Measurements from ENCODE around the gene AFG3L2. TPM values are rescaled to one million over a fixed set of nuclear protein-coding genes. Genes with fewer than 3 reads are reported as not detected.

The AFG3L2 gene
- total and polyA plus RNA-seq, 2 experiments from 2014 or later: 44.1 to 60.8 TPM

DNA sequence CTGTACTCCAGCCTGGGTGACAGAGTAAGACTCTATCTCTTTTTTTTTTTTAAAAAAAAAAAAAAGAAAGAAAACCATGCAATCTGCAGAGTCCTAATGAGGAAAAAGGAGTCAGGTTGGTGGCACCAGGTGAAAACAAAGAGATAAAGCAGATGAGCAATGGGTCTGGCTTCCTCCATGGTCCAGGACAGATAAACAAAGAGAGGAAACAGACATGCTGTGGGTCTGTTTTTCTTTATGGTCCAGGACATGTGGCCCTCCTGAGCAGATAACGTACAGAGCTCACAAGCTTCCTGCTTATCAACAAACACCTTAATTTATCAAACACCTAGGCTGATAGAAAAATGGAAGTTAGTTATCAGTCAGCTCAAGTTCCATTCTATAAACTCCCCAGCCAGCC, 93.4 kb downstream of the AFG3L2 start:
- no peak overlapping the region for H3K27ac ChIP-seq
- WGBS (ENCODE audit: low lambda C conversion rate, missing lambda C conversion rate): 20% methylated on average over 1 of the region's 1 CpG

GRCh38 chr18:12283256-12283655, 93.8 kb downstream of the AFG3L2 start:
- no peak for DNase-seq (ENCODE audit: low spot score)
- Histone ChIP-seq H3K4me3 (no peak overlapping the region), H3K79me2 (no peaks in the 10 kb centered on the region), H2AFZ (no peak overlapping the region), H3K27me3 (peaks cover 3% of the 10 kb centered on the region), H3K36me3 (replicated peaks; ENCODE audit: insufficient read depth, low read depth) (no peaks in the 10 kb centered on the region), H3K9me3 (ENCODE audit: low read depth) (no peaks in the 10 kb centered on the region), H3K4me1 (ENCODE audit: insufficient read depth) (peaks cover 21% of the 10 kb centered on the region), H3K4me2 (no peak overlapping the region), H3K9me2 (replicated peaks; ENCODE audit: insufficient read depth) (no peaks in the 10 kb centered on the region), H3K27ac (no peak overlapping the region), H4K20me1 (ENCODE audit: insufficient read depth, poor library complexity, severe bottlenecking) (no peaks in the 10 kb centered on the region)
- TF ChIP-seq CTCF (IDR thresholded peaks at IDR 0.05; ENCODE audit: poor library complexity) (no peak), EZH2 (IDR thresholded peaks at IDR 0.05; ENCODE audit: borderline replicate concordance) (no peak), EZH2phosphoT487 (IDR thresholded peaks at IDR 0.05; ENCODE audit: low read depth, severe bottlenecking, unreplicated experiment) (no peak)
- 58% methylated on average over 6 of the region's 6 CpGs for WGBS (ENCODE audit: low lambda C conversion rate, missing lambda C conversion rate)

More for the DNA sequence above, 93.4 kb downstream of the AFG3L2 start:
- Histone ChIP-seq H3K9me2 (replicated peaks; ENCODE audit: insufficient read depth) (no peaks in the 10 kb centered on the region), H3K79me2 (no peaks in the 10 kb centered on the region), H3K9me3 (ENCODE audit: low read depth) (no peaks in the 10 kb centered on the region), H3K4me1 (ENCODE audit: insufficient read depth) (peaks cover 21% of the 10 kb centered on the region), H3K27me3 (peaks cover 7% of the 10 kb centered on the region), H3K4me2 (no peak overlapping the region), H4K20me1 (ENCODE audit: insufficient read depth, poor library complexity, severe bottlenecking) (no peaks in the 10 kb centered on the region), H3K36me3 (replicated peaks; ENCODE audit: insufficient read depth, low read depth) (no peaks in the 10 kb centered on the region), H2AFZ (no peak overlapping the region), H3K4me3 (no peak overlapping the region)
- TF ChIP-seq EZH2phosphoT487 (IDR thresholded peaks at IDR 0.05; ENCODE audit: low read depth, severe bottlenecking, unreplicated experiment) (no peak), EZH2 (IDR thresholded peaks at IDR 0.05; ENCODE audit: borderline replicate concordance) (no peak), CTCF (IDR thresholded peaks at IDR 0.05; ENCODE audit: poor library complexity) (no peak)
- no peak for DNase-seq (ENCODE audit: low spot score)

GRCh38 chr18:12282442-12283039, 94.5 kb downstream of the AFG3L2 start:
- H3K79me2 ChIP-seq: no peaks in the 10 kb centered on the region
- peaks cover 24% of the 10 kb centered on the region for H3K4me1 ChIP-seq (ENCODE audit: insufficient read depth)
- WGBS (ENCODE audit: low lambda C conversion rate, missing lambda C conversion rate): 74% methylated on average over 9 of the region's 9 CpGs
- no peak for TF ChIP-seq EZH2phosphoT487 (IDR thresholded peaks at IDR 0.05; ENCODE audit: low read depth, severe bottlenecking, unreplicated experiment)
- TF ChIP-seq CTCF (IDR thresholded peaks at IDR 0.05; ENCODE audit: poor library complexity): no peak
- TF ChIP-seq EZH2 (IDR thresholded peaks at IDR 0.05; ENCODE audit: borderline replicate concordance): no peak
- no peak overlapping the region for H3K4me3 ChIP-seq
- H3K4me2 ChIP-seq: no peak overlapping the region
- no peaks in the 10 kb centered on the region for H3K9me2 ChIP-seq (replicated peaks; ENCODE audit: insufficient read depth)
- DNase-seq (ENCODE audit: low spot score): no peak
- H4K20me1 ChIP-seq (ENCODE audit: insufficient read depth, poor library complexity, severe bottlenecking): no peaks in the 10 kb centered on the region
- H2AFZ ChIP-seq: no peak overlapping the region
- H3K27me3 ChIP-seq: peaks cover 3% of the 10 kb centered on the region
- no peak overlapping the region for H3K27ac ChIP-seq
- no peaks in the 10 kb centered on the region for H3K36me3 ChIP-seq (replicated peaks; ENCODE audit: insufficient read depth, low read depth)
- H3K9me3 ChIP-seq (ENCODE audit: low read depth): no peaks in the 10 kb centered on the region
